GM12865 (cell line): Measurements from ENCODE around the gene HDGFL2.

Experiments used
- DNase-seq: peaks from one replicate; pipeline ENCODE4 v3.0.0; 2010; ENCODE audit warnings: low read depth
- H3K4me3 ChIP-seq: 2 replicates; pipeline ENCODE4 v1.5.1; 2011; ENCODE audit warnings: mild to moderate bottlenecking, low read depth, low read length, control low read depth
- CTCF ChIP-seq: IDR thresholded peaks from 2 replicates; pipeline ENCODE4 v1.5.1; 2011; ENCODE audit warnings: low read length, control low read depth, low read depth, inconsistent platforms; ENCODE audit not compliant: insufficient read depth; ENCODE audit errors: missing control alignments

The HDGFL2 gene

GRCh38 chr19:4452230-4452990 is 19.7 kb upstream of the HDGFL2 start:
- DNase-seq = no peak
- no peak for TF ChIP-seq CTCF

GRCh38 chr19:4453232-4454179 is 18.6 kb upstream of the HDGFL2 start:
- DNase-seq = no peak
- no peak overlapping the region for H3K4me3 ChIP-seq
- TF ChIP-seq CTCF = no peak

More at GRCh38 chr19:4452230-4452990, 19.7 kb upstream of the HDGFL2 start:
- H3K4me3 ChIP-seq = no peak overlapping the region

GRCh38 chr19:4454747-4455718 is 17.1 kb upstream of the HDGFL2 start:
- no peak for TF ChIP-seq CTCF
- DNase-seq = no peak
- no peak overlapping the region for H3K4me3 ChIP-seq

- no peak for TF ChIP-seq CTCF
- DNase-seq = no peak
- H3K4me3 ChIP-seq = peak overlapping the region; percentile 56
These were observed 16.2 kb upstream of the HDGFL2 start for GRCh38 chr19:4455719-4456475.

- H3K4me3 ChIP-seq = peak overlapping the region; percentile 56
- DNase-seq = no peak
- no peak for TF ChIP-seq CTCF
These were observed 15.6 kb upstream of the HDGFL2 start for GRCh38 chr19:4456476-4456842.
